ENCODE data around the gene TBL1XR1.

- TF ChIP-seq YY1 (IDR thresholded peaks at IDR 0.05; ENCODE audit: low read depth, low read length) = no peak
- TF ChIP-seq SP1 (IDR thresholded peaks at IDR 0.05; ENCODE audit: low read depth, low read length) = no peak
- TF ChIP-seq EP300 (IDR thresholded peaks at IDR 0.05; ENCODE audit: borderline replicate concordance in 1 of 2, low read depth in 2 of 2, low read length in 2 of 2) = no peak
- no peak for TF ChIP-seq POLR2A (IDR thresholded peaks at IDR 0.05; ENCODE audit: control extremely low read depth in 1 of 2, low read depth in 2 of 2, low read length in 2 of 2)
- no peak for TF ChIP-seq TBP (IDR thresholded peaks at IDR 0.05; ENCODE audit: low read depth, low read length)
- TF ChIP-seq CHD1 (IDR thresholded peaks at IDR 0.05; ENCODE audit: low read depth, low read length) = no peak
- TF ChIP-seq CTCF (IDR thresholded peaks at IDR 0.05; ENCODE audit: control extremely low read depth in 1 of 3, insufficient read depth in 1 of 3, low read depth in 1 of 3, low read length in 3 of 3) = no peak
- TF ChIP-seq SIN3A (conservative IDR thresholded peaks at IDR 0.05 in 1 of 2, IDR thresholded peaks at IDR 0.05 in 1 of 2; ENCODE audit: low read depth in 1 of 2, low read length in 2 of 2) = no peak
- TF ChIP-seq CREB1 (IDR thresholded peaks at IDR 0.05) = no peak
- no peak for TF ChIP-seq ZNF274 (IDR thresholded peaks at IDR 0.05; ENCODE audit: borderline replicate concordance, extremely low read depth, low read length)
- no peak for TF ChIP-seq POLR2AphosphoS5 (IDR thresholded peaks at IDR 0.05; ENCODE audit: low read depth, low read length)
- no peak for TF ChIP-seq FOSL1 (IDR thresholded peaks at IDR 0.05; ENCODE audit: insufficient read depth, low read depth, low read length)
- TF ChIP-seq SIRT6 (IDR thresholded peaks at IDR 0.05; ENCODE audit: low read length) = no peak
Observed at GRCh38 chr3:176976586-176976985, 220.7 kb downstream of the TBL1XR1 start.

Measured in H1 (cell line).